Liver (tissue), 9 donors: ENCODE data around the gene ATP1A3. TPM values are rescaled to one million over a fixed set of nuclear protein-coding genes. Genes with fewer than 3 reads are reported as not detected.

Source experiments
- DNase-seq: peaks from one replicate; pipeline ENCODE4 v3.0.0-alpha.2; 2017; ENCODE audit warnings: low spot score
- H3K27ac ChIP-seq, 2 donors: one replicate each; pipeline ENCODE4 v1.7.0; 2013; ENCODE audit warnings: inconsistent platforms in 2 of 2, low read length in 2 of 2, control low read depth in 1 of 2, low read depth in 1 of 2, mild to moderate bottlenecking in 1 of 2
- H3K27me3 ChIP-seq, 4 donors: one replicate each; pipeline versions ENCODE4 v1.6.1 to v1.7.0; 2013; ENCODE audit warnings: low read length in 3 of 4, inconsistent platforms in 1 of 4, mild to moderate bottlenecking in 1 of 4, moderate library complexity in 1 of 4; ENCODE audit not compliant: control insufficient read depth in 4 of 4, insufficient read depth in 4 of 4
- H3K36me3 ChIP-seq, 4 donors: one replicate each; pipeline versions ENCODE4 v1.6.1 to v1.7.0; 2013; ENCODE audit warnings: low read length in 3 of 4, mild to moderate bottlenecking in 3 of 4, low read depth in 1 of 4, moderate library complexity in 1 of 4; ENCODE audit not compliant: control insufficient read depth in 4 of 4, insufficient read depth in 3 of 4
- H3K4me1 ChIP-seq, 4 donors: one replicate each; pipeline versions ENCODE4 v1.6.1 to v1.7.0; 2013; ENCODE audit warnings: low read length in 3 of 4, mild to moderate bottlenecking in 3 of 4, moderate library complexity in 1 of 4; ENCODE audit not compliant: control insufficient read depth in 4 of 4, insufficient read depth in 4 of 4
- H3K4me3 ChIP-seq, 3 donors: one replicate each; pipeline versions ENCODE4 v1.6.1 to v1.7.0; 2013; ENCODE audit warnings: low read length in 3 of 3, control low read depth in 1 of 3, low read depth in 1 of 3, mild to moderate bottlenecking in 1 of 3
- H3K9ac ChIP-seq, 2 donors: one replicate each; pipeline ENCODE4 v1.7.0; 2013; ENCODE audit warnings: low read length in 2 of 2, mild to moderate bottlenecking in 2 of 2, moderate library complexity in 2 of 2, control low read depth in 1 of 2, low read depth in 1 of 2
- H3K9me3 ChIP-seq, 4 donors: one replicate each; pipeline versions ENCODE4 v1.6.1 to v1.7.0; 2013; ENCODE audit warnings: low read length in 3 of 4; ENCODE audit not compliant: control insufficient read depth in 4 of 4
- EGR1 ChIP-seq, 2 donors: IDR thresholded peaks; 2 replicates each; pipeline ENCODE4 v1.6.1; 2016 to 2018; ENCODE audit warnings: antibody characterized with exemption in 2 of 2, low read depth in 2 of 2
- FOXA1 ChIP-seq: IDR thresholded peaks from 2 replicates; pipeline ENCODE4 v1.6.1; 2016; ENCODE audit warnings: antibody characterized with exemption
- FOXA2 ChIP-seq: IDR thresholded peaks from 2 replicates; pipeline ENCODE4 v1.6.1; 2016; ENCODE audit warnings: antibody characterized with exemption
- GABPA ChIP-seq, 2 donors: IDR thresholded peaks in 1 of 2; conservative IDR thresholded peaks in 1 of 2; 2 replicates each; pipeline ENCODE4 v1.6.1; 2016; ENCODE audit warnings: antibody characterized with exemption in 2 of 2, mild to moderate bottlenecking in 1 of 2, moderate library complexity in 1 of 2
- HNF4A ChIP-seq, 2 donors: conservative IDR thresholded peaks; 2 replicates each; pipeline ENCODE4 v1.6.1; 2016; ENCODE audit warnings: antibody characterized with exemption in 2 of 2, mild to moderate bottlenecking in 2 of 2
- HNF4G ChIP-seq: IDR thresholded peaks from 2 replicates; pipeline ENCODE4 v1.6.1; 2016; ENCODE audit warnings: antibody characterized with exemption
- JUND ChIP-seq, 2 donors: IDR thresholded peaks; 2 replicates each; pipeline ENCODE4 v1.6.1; 2016; ENCODE audit warnings: antibody characterized with exemption in 2 of 2
- NR2F2 ChIP-seq: IDR thresholded peaks from 2 replicates; pipeline ENCODE4 v1.6.1; 2016; ENCODE audit warnings: antibody characterized with exemption
- RAD21 ChIP-seq, 2 donors: IDR thresholded peaks; 2 replicates each; pipeline ENCODE4 v1.6.1; 2016; ENCODE audit warnings: antibody characterized with exemption in 2 of 2, mild to moderate bottlenecking in 2 of 2
- RXRA ChIP-seq, 2 donors: IDR thresholded peaks; 2 replicates each; pipeline ENCODE4 v1.6.1; 2017 to 2018; ENCODE audit warnings: antibody characterized with exemption in 2 of 2, mild to moderate bottlenecking in 1 of 2
- SP1 ChIP-seq: IDR thresholded peaks from 2 replicates; pipeline ENCODE4 v1.6.1; 2018; ENCODE audit warnings: antibody characterized with exemption, mild to moderate bottlenecking
- TAF1 ChIP-seq: conservative IDR thresholded peaks from 2 replicates; pipeline ENCODE4 v1.6.1; 2016; ENCODE audit warnings: antibody characterized with exemption, mild to moderate bottlenecking
- YY1 ChIP-seq: IDR thresholded peaks from 2 replicates; pipeline ENCODE4 v1.6.1; 2016; ENCODE audit warnings: antibody characterized with exemption, mild to moderate bottlenecking
- WGBS: extraction: QIAGEN DNeasy Blood & Tissue Kit; methylation state at CpG from one replicate; pipeline ENCODE4 v1.1.7; 2013; 5-methylcytosine and 5-hydroxymethylcytosine counted together
- polyA plus RNA-seq, 2 donors: library from polyadenylated mRNA; stranded (reverse) in 1 of 2; unstranded in 1 of 2; fragments of 200-250 nt in 1 of 2; fragments of >200 nt in 1 of 2; fragmentation: Nextera tagmentation in 1 of 2; extraction: Ambion mirVana in 1 of 2; gene quantifications; one replicate each; pipeline versions ENCODE4 v1.2.1 to v1.2.3, GENCODE V29; 2013 to 2015
- total RNA-seq, 2 donors: library from RNA; depleted of rRNA; stranded (reverse); fragments of >200 nt; gene quantifications; one replicate each; pipeline ENCODE4 v1.2.3, GENCODE V29; 2014
- TF ChIP-seq, protein P1 (sequence below): IDR thresholded peaks from 2 replicates; pipeline ENCODE4 v1.6.1; 2016; ENCODE audit warnings: antibody characterized with exemption, mild to moderate bottlenecking
- TF ChIP-seq, protein P2 (sequence below): fragments of 150-350 bp; IDR thresholded peaks from 2 replicates; pipeline ENCODE4 v1.5.1; 2017; ENCODE audit warnings: improper control_type of control experiment, low read depth, low read length; ENCODE audit not compliant: missing input control
- TF ChIP-seq, protein P3 (sequence below): IDR thresholded peaks from 2 replicates; pipeline ENCODE4 v1.6.1; 2016; ENCODE audit warnings: antibody characterized with exemption
- TF ChIP-seq, protein P4 (sequence below): IDR thresholded peaks from 2 replicates; pipeline ENCODE4 v1.6.1; 2016; ENCODE audit warnings: antibody characterized with exemption
- TF ChIP-seq, protein P5 (sequence below): IDR thresholded peaks from 2 replicates; pipeline ENCODE4 v1.6.1; 2016; ENCODE audit warnings: antibody characterized with exemption
- donor health status: healthy.
- donor health status: healthy.
- donor health status: healthy.
- donor health status: healthy.
- donor health status: healthy.

Gene ATP1A3
- total and polyA plus RNA-seq, 4 donors = 0.05 to 0.09 (median 0.08) TPM; not detected in 1

DNA sequence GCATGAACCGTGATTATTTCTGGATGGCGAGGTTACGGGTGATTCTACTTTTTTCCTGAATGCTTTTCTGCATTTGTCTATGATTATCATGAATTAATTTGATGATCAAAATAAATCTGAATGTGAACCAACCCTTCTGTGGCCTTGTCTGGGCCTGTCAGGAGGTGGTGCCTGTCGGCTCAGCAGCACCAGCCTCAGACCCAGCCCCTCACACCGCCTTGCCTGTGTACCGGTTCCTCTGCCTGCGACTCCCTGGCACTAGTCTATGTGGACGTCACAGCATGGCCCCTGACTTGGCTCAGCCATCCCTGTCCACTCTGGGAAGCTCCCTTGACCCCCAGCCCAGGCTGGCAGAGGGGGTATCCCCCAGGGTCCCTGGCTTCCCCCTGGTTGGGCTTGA, 19.4 kb downstream of the ATP1A3 start:
- 77% methylated on average over 8 of the region's 8 CpGs for WGBS

DNA sequence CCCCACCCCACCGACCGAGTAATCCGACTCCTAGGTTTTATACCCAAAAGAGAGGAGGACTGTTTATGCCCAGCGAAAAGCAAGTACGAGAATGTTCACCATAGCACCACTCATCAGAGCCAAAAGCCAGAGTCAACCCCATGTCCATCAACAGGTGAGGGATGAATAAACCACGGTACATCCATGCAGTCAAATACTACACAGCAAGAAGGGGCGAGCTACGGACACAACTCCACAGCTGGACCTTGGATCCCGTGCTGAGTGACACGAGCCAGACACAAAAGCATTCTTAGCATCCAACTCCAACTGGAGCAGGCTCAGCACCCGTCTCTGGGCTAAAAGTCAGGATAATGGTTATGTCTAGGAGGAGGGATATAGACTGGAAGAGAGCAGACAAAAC, 22.7 kb downstream of the ATP1A3 start:
- no peak overlapping the region for H3K4me3 ChIP-seq
- H3K27ac ChIP-seq = no peak overlapping the region
- DNase-seq = no peak
- no peak overlapping the region for H3K9ac ChIP-seq
- H3K36me3 ChIP-seq = no peaks in the 10 kb centered on the region
- peaks cover 0 to 3% (median 0%) of the 10 kb centered on the region in 4 donors for H3K27me3 ChIP-seq
- H3K4me1 ChIP-seq = no peaks in the 10 kb centered on the region
- H3K9me3 ChIP-seq = no peaks in the 10 kb centered on the region
- WGBS = 77% methylated on average over 11 of the region's 11 CpGs
- TF ChIP-seq JUND (IDR thresholded peaks at IDR 0.05) (no peak), FOXA1 (no peak), FOXA2 (no peak), YY1 (no peak), EGR1 (IDR thresholded peaks at IDR 0.05; ENCODE audit: low read depth in 2 of 2) (no peak), HNF4A (conservative IDR thresholded peaks at IDR 0.05) (no peak), SP1 (no peak), TAF1 (no peak), RXRA (IDR thresholded peaks at IDR 0.05) (no peak), NR2F2 (no peak)
- TF ChIP-seq, protein P1, sequence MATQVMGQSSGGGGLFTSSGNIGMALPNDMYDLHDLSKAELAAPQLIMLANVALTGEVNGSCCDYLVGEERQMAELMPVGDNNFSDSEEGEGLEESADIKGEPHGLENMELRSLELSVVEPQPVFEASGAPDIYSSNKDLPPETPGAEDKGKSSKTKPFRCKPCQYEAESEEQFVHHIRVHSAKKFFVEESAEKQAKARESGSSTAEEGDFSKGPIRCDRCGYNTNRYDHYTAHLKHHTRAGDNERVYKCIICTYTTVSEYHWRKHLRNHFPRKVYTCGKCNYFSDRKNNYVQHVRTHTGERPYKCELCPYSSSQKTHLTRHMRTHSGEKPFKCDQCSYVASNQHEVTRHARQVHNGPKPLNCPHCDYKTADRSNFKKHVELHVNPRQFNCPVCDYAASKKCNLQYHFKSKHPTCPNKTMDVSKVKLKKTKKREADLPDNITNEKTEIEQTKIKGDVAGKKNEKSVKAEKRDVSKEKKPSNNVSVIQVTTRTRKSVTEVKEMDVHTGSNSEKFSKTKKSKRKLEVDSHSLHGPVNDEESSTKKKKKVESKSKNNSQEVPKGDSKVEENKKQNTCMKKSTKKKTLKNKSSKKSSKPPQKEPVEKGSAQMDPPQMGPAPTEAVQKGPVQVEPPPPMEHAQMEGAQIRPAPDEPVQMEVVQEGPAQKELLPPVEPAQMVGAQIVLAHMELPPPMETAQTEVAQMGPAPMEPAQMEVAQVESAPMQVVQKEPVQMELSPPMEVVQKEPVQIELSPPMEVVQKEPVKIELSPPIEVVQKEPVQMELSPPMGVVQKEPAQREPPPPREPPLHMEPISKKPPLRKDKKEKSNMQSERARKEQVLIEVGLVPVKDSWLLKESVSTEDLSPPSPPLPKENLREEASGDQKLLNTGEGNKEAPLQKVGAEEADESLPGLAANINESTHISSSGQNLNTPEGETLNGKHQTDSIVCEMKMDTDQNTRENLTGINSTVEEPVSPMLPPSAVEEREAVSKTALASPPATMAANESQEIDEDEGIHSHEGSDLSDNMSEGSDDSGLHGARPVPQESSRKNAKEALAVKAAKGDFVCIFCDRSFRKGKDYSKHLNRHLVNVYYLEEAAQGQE = no peak
- TF ChIP-seq, protein P2, sequence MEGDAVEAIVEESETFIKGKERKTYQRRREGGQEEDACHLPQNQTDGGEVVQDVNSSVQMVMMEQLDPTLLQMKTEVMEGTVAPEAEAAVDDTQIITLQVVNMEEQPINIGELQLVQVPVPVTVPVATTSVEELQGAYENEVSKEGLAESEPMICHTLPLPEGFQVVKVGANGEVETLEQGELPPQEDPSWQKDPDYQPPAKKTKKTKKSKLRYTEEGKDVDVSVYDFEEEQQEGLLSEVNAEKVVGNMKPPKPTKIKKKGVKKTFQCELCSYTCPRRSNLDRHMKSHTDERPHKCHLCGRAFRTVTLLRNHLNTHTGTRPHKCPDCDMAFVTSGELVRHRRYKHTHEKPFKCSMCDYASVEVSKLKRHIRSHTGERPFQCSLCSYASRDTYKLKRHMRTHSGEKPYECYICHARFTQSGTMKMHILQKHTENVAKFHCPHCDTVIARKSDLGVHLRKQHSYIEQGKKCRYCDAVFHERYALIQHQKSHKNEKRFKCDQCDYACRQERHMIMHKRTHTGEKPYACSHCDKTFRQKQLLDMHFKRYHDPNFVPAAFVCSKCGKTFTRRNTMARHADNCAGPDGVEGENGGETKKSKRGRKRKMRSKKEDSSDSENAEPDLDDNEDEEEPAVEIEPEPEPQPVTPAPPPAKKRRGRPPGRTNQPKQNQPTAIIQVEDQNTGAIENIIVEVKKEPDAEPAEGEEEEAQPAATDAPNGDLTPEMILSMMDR = no peak
- TF ChIP-seq, protein P3, sequence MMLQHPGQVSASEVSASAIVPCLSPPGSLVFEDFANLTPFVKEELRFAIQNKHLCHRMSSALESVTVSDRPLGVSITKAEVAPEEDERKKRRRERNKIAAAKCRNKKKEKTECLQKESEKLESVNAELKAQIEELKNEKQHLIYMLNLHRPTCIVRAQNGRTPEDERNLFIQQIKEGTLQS = no peak
- TF ChIP-seq, protein P4, sequence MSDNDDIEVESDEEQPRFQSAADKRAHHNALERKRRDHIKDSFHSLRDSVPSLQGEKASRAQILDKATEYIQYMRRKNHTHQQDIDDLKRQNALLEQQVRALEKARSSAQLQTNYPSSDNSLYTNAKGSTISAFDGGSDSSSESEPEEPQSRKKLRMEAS = no peak

More for the DNA sequence above, 19.4 kb downstream of the ATP1A3 start:
- Histone ChIP-seq H3K9ac (no peak overlapping the region), H3K4me3 (no peak overlapping the region), H3K27me3 (no peaks in the 10 kb centered on the region), H3K27ac (no peak overlapping the region), H3K36me3 (no peaks in the 10 kb centered on the region), H3K9me3 (no peaks in the 10 kb centered on the region), H3K4me1 (no peaks in the 10 kb centered on the region)
- DNase-seq = no peak
- TF ChIP-seq, protein P1 = no peak
- TF ChIP-seq, protein P5, sequence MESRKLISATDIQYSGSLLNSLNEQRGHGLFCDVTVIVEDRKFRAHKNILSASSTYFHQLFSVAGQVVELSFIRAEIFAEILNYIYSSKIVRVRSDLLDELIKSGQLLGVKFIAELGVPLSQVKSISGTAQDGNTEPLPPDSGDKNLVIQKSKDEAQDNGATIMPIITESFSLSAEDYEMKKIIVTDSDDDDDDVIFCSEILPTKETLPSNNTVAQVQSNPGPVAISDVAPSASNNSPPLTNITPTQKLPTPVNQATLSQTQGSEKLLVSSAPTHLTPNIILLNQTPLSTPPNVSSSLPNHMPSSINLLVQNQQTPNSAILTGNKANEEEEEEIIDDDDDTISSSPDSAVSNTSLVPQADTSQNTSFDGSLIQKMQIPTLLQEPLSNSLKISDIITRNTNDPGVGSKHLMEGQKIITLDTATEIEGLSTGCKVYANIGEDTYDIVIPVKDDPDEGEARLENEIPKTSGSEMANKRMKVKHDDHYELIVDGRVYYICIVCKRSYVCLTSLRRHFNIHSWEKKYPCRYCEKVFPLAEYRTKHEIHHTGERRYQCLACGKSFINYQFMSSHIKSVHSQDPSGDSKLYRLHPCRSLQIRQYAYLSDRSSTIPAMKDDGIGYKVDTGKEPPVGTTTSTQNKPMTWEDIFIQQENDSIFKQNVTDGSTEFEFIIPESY = no peak
- TF ChIP-seq SP1 (no peak), YY1 (no peak), NR2F2 (no peak), HNF4G (no peak), GABPA (IDR thresholded peaks at IDR 0.05 in 1 of 2, conservative IDR thresholded peaks at IDR 0.05 in 1 of 2) (no peak), RAD21 (IDR thresholded peaks at IDR 0.05) (no peak), FOXA2 (no peak), EGR1 (IDR thresholded peaks at IDR 0.05; ENCODE audit: low read depth in 2 of 2) (no peak), JUND (IDR thresholded peaks at IDR 0.05) (no peak), HNF4A (conservative IDR thresholded peaks at IDR 0.05) (no peak), FOXA1 (no peak)
- TF ChIP-seq, protein P3 = no peak
